Right lobe of liver (tissue), 6 donors: ENCODE measurements around the gene DNAJC21. TPM values are rescaled to one million over a fixed set of nuclear protein-coding genes. Genes with fewer than 3 reads are reported as not detected.

ENCODE experiments used
- ATAC-seq, 4 donors: fragments of 200-7000 bp; cut with Tn5 transposase; one replicate each; pipeline ENCODE4 v1.9.1; 2020; ENCODE audit warnings: mild to moderate bottlenecking in 4 of 4, moderate library complexity in 4 of 4
- DNase-seq, 3 donors: peaks; one replicate each; pipeline ENCODE4 v3.0.0-alpha.2; 2020
- H3K27ac ChIP-seq, 3 donors: fragments of 200-600 bp; one replicate each; pipeline ENCODE4 v1.8.0; 2022
- H3K27me3 ChIP-seq, 2 donors: fragments of 200-600 bp; one replicate each; pipeline ENCODE4 v1.8.0; 2022
- H3K36me3 ChIP-seq, 4 donors: fragments of 200-600 bp; sonication (generic) in 1 of 4; one replicate each; pipeline versions ENCODE4 v1.5.1 to v1.8.0; 2017 to 2022; ENCODE audit warnings: control low read depth in 1 of 4
- H3K4me1 ChIP-seq, 4 donors: fragments of 200-600 bp; sonication (generic) in 1 of 4; one replicate each; pipeline versions ENCODE4 v1.5.1 to v1.8.0; 2017 to 2022; ENCODE audit warnings: control low read depth in 1 of 4
- H3K4me3 ChIP-seq, 3 donors: fragments of 200-600 bp; one replicate each; pipeline ENCODE4 v1.8.0; 2022
- H3K9me3 ChIP-seq, 4 donors: fragments of 200-600 bp; sonication (generic) in 1 of 4; one replicate each; pipeline versions ENCODE4 v1.5.1 to v1.8.0; 2017 to 2022; ENCODE audit warnings: control low read depth in 1 of 4
- POLR2A ChIP-seq: fragments of 450-650 bp; IDR thresholded peaks from one replicate; pipeline ENCODE4 v1.6.1; 2017; ENCODE audit warnings: antibody characterized with exemption, mild to moderate bottlenecking
- WGBS: methylation state at CpG from one replicate; pipeline ENCODE4 v1.1.6; 2018; ENCODE audit warnings: low coverage, low lambda C conversion rate; ENCODE audit not compliant: insufficient coverage; ENCODE audit errors: missing lambda C conversion rate; 5-methylcytosine and 5-hydroxymethylcytosine counted together
- intact Hi-C, 2 donors: fragments of 100-400 bp; cut with DNase I; formaldehyde crosslinking; loops; one replicate each; pipeline versions ENCODE4 v1.11.2 to v1.14.1; 2022
- total RNA-seq, 6 experiments: library from RNA; depleted of rRNA in 2 of 6; stranded (reverse); fragments of >200 nt in 2 of 6; fragmentation: NEBNext Ultra II Directional in 3 of 6; extraction: Animal tissue kit (Norgen Biotek cat#: 25700) in 3 of 6; gene quantifications; one replicate each; pipeline versions ENCODE4 v1.1.0 to v1.2.4, GENCODE V29; 2016 to 2023
- TF ChIP-seq, protein P1 (sequence below), 4 donors: fragments of 200-600 bp in 3 of 4; fragments of 450-650 bp in 1 of 4; IDR thresholded peaks; one replicate each; pipeline versions ENCODE4 v1.5.1 to v1.8.0; 2016 to 2022; ENCODE audit warnings: antibody characterized with exemption in 4 of 4, mild to moderate bottlenecking in 2 of 4
- donor health status: DM: no; HTN: yes; CAD: no.
- donor health status: DM: no; HTN: no; CAD: no.
- donor health status: DM: no; HTN: no; CAD: no.
- donor health status: DM: no; HTN: yes; CAD: no.
- donor health status: DM: no; HTN: yes; CAD: no.

DNAJC21 gene
- total RNA-seq, 6 experiments from 2014 or later, result 13.3 to 23.9 (median 20.2) TPM

DNA sequence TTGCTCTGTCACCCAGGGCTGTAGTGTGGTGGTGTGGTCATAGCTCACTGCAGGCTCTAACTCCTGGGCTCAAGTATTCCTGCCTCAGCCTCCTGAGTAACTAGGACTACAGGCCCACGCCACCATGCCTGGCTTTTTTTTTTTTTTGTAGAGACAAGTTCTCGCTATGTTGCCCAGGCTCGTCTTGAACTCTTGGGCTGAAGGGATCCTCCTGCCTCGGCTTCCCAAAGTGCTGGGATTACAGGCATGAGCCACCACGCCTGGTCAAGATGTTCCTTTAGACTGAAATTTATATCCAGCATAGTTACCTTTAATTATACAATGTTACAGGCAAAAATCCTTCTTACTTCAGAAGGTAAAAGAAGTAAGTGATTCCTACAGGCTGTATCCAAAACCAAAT lies 1.6 kb upstream of the DNAJC21 start:
- TF ChIP-seq POLR2A, result no peak
- TF ChIP-seq, protein P1, sequence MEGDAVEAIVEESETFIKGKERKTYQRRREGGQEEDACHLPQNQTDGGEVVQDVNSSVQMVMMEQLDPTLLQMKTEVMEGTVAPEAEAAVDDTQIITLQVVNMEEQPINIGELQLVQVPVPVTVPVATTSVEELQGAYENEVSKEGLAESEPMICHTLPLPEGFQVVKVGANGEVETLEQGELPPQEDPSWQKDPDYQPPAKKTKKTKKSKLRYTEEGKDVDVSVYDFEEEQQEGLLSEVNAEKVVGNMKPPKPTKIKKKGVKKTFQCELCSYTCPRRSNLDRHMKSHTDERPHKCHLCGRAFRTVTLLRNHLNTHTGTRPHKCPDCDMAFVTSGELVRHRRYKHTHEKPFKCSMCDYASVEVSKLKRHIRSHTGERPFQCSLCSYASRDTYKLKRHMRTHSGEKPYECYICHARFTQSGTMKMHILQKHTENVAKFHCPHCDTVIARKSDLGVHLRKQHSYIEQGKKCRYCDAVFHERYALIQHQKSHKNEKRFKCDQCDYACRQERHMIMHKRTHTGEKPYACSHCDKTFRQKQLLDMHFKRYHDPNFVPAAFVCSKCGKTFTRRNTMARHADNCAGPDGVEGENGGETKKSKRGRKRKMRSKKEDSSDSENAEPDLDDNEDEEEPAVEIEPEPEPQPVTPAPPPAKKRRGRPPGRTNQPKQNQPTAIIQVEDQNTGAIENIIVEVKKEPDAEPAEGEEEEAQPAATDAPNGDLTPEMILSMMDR (IDR thresholded peaks at IDR 0.05), result no peak
- H3K4me1 ChIP-seq, result peaks cover 0 to 17% (median 8%) of the 10 kb centered on the region in 4 donors
- peaks cover 0 to 37% (median 15%) of the 10 kb centered on the region in 4 donors for H3K36me3 ChIP-seq
- ATAC-seq, result no peak
- no peak for DNase-seq
- H3K4me3 ChIP-seq, result no peak overlapping the region
- no peaks in the 10 kb centered on the region for H3K27me3 ChIP-seq
- no peaks in the 10 kb centered on the region for H3K9me3 ChIP-seq
- no peak overlapping the region for H3K27ac ChIP-seq
- intact Hi-C loops, result no loop called here
- WGBS, result 94% methylated on average over 5 of the region's 5 CpGs

DNA sequence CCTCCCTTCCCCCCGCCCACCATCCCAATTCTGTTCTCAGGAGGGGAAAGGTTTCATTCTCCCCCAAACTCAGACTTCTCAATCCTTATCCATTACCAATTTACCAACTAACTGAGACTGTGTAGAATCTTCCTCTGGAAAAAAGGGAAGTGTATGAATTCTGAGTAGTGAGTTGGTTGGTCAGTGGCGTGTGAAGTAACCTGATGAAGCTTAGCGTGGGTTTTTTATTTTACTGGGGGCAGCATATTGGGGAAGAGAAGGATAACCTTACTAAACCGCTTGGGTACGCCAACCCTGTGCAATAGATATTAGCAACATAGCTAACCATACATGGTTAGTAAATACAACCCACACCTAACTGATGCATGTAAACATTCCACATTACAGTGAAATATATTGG lies 1.1 kb upstream of the DNAJC21 start:
- Histone ChIP-seq H3K36me3 (peaks cover 0 to 32% (median 12%) of the 10 kb centered on the region in 4 donors), H3K4me1 (peaks cover 0 to 17% (median 8%) of the 10 kb centered on the region in 4 donors), H3K27ac (no peak overlapping the region), H3K9me3 (no peaks in the 10 kb centered on the region), H3K27me3 (no peaks in the 10 kb centered on the region), H3K4me3 (no peak overlapping the region)
- WGBS, result 91% methylated on average over 5 of the region's 5 CpGs
- intact Hi-C loops, result no loop called here
- no peak for DNase-seq
- ATAC-seq, result no peak
- no peak for TF ChIP-seq POLR2A
- TF ChIP-seq, protein P1 (IDR thresholded peaks at IDR 0.05), result no peak

DNA sequence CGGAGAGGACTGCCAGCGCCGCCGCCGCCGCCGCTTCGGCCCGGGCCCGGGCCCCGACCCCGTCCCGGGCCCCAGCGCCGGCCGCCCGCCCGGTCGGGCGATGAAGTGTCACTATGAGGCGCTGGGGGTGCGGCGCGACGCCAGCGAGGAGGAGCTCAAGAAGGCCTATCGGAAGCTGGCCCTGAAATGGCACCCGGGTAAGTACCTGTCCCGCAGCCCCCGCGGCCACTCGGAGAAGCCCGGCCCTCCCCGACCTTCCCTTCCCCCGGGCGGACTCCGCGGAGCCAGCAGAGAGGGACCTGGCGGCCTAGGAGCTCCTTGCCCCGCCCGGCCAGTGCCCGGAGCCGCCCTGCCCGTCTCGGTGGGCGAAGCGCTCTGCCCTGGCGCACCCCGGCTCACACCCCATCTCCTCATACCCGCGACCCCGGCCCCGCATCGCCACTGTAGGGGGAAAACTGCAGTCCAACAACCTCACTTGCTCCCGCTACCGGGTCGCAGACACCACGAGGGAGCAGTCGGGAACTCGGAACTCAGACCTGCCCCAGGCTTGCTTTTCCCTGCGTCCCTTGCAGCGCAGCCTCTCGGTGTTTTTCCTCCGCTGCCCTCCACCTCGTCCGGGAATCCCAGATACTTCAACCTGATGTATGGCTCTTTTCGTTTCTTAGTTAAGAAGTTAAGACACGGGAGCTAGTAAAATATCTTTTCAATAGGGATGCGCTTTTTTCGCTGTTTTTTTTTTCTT lies 532 bp downstream of the DNAJC21 start:
- H3K4me1 ChIP-seq, result peaks cover 0 to 17% (median 8%) of the 10 kb centered on the region in 4 donors
- 0% methylated on average over 16 of the region's 70 CpGs for WGBS
- no peaks in the 10 kb centered on the region for H3K27me3 ChIP-seq
- ATAC-seq (peak; percentile 68 to 75 (median 72)), DNase-seq (peak; percentile 91 to 95 (median 95))
- no peaks in the 10 kb centered on the region for H3K9me3 ChIP-seq
- H3K27ac ChIP-seq, result peak overlapping the region; percentile 78 to 87 (median 86)
- TF ChIP-seq, protein P1 (IDR thresholded peaks at IDR 0.05), result no peak
- TF ChIP-seq POLR2A, result peak; percentile 86
- H3K36me3 ChIP-seq, result peaks cover 0 to 17% (median 5%) of the 10 kb centered on the region in 4 donors
- intact Hi-C loops, result no loop called here
- H3K4me3 ChIP-seq, result peak overlapping the region; percentile 79 to 84 (median 83)

DNA sequence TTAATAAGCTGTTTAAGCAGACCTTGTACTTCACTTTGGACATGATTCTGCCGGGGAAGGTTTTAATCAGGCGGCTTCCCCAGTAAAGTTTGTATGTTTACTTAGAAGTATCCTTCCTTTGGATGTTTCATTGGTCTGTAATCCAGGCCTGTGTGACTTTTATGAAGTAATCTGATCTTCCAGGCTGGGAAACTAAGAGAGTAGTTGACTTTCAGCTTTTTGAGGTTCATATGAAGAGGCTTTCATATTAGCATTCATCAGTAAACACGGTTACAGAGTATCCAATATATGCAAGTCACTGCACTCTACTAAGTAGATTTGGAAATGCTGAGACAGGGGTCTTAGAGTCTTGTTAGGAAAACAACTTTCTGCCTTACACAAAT lies 1.1 kb downstream of the DNAJC21 start:
- 0% methylated on average over 3 of the region's 3 CpGs for WGBS
- Histone ChIP-seq H3K9me3 (no peaks in the 10 kb centered on the region), H3K27me3 (no peaks in the 10 kb centered on the region), H3K4me1 (peaks cover 0 to 17% (median 8%) of the 10 kb centered on the region in 4 donors), H3K36me3 (peaks cover 0 to 11% (median 2%) of the 10 kb centered on the region in 4 donors), H3K27ac (peak overlapping the region; percentile 78 to 87 (median 86)), H3K4me3 (peak overlapping the region; percentile 79 to 84 (median 83))
- intact Hi-C loops, result no loop called here
- no peak for ATAC-seq
- DNase-seq, result no peak
- no peak for TF ChIP-seq POLR2A
- TF ChIP-seq, protein P1 (IDR thresholded peaks at IDR 0.05), result no peak
